MM.1S (cell line): ENCODE measurements around the gene TDRD7.
A peak's percentile ranks its signal among the peaks of the same experiment; 100 is the strongest.
"Not testable (repeated sequence)": the region's sequence is repeated elsewhere in the genome, so short reads cannot be mapped to it uniquely, and the experiment has no call there.

Experiments used
- DNase-seq: peaks from one replicate; pipeline ENCODE4 v3.0.0-alpha.2; 2015
- H2AFZ ChIP-seq: fragments of 300-600 bp; sonication (generic); 2 replicates; pipeline ENCODE4 v1.6.0; 2016; ENCODE audit warnings: antibody characterized with exemption, low read length
- H3F3A ChIP-seq: fragments of 300-600 bp; sonication (generic); 2 replicates; pipeline ENCODE4 v1.6.1; 2016; ENCODE audit warnings: mild to moderate bottlenecking, antibody characterized with exemption, low read length, moderate library complexity, mixed read lengths; ENCODE audit not compliant: insufficient read depth
- H3K27ac ChIP-seq: fragments of 300-600 bp; sonication (generic); 2 replicates; pipeline ENCODE4 v1.5.1; 2016; ENCODE audit warnings: mild to moderate bottlenecking, low read length
- H3K27me3 ChIP-seq: fragments of 300-600 bp; sonication (generic); replicated peaks from 2 replicates; pipeline ENCODE4 v1.6.0; 2016; ENCODE audit warnings: low read length; ENCODE audit not compliant: insufficient read depth
- H3K36me3 ChIP-seq: fragments of 300-600 bp; sonication (generic); replicated peaks from 2 replicates; pipeline ENCODE4 v1.6.1; 2016; ENCODE audit warnings: mild to moderate bottlenecking, low read length, mixed read lengths; ENCODE audit not compliant: insufficient read depth
- H3K4me1 ChIP-seq: fragments of 300-600 bp; sonication (generic); 2 replicates; pipeline ENCODE4 v1.6.1; 2016; ENCODE audit warnings: low read length, mixed read lengths
- H3K4me2 ChIP-seq: fragments of 300-600 bp; sonication (generic); 2 replicates; pipeline ENCODE4 v1.6.0; 2016; ENCODE audit warnings: low read depth, low read length
- H3K4me3 ChIP-seq: fragments of 300-600 bp; sonication (generic); 2 replicates; pipeline ENCODE4 v1.5.1; 2016; ENCODE audit warnings: low read length, mixed read lengths
- H3K79me2 ChIP-seq: fragments of 300-600 bp; sonication (generic); 2 replicates; pipeline ENCODE4 v1.6.1; 2016; ENCODE audit warnings: mixed run types, low read length, mixed read lengths
- H3K9ac ChIP-seq: fragments of 300-600 bp; sonication (generic); 2 replicates; pipeline ENCODE4 v1.6.1; 2016; ENCODE audit warnings: low read length, mixed read lengths
- H3K9me2 ChIP-seq: fragments of 300-600 bp; sonication (generic); replicated peaks from 2 replicates; pipeline ENCODE4 v1.6.1; 2016; ENCODE audit warnings: mild to moderate bottlenecking, low read length, mixed read lengths; ENCODE audit not compliant: insufficient read depth
- H3K9me3 ChIP-seq: fragments of 300-600 bp; sonication (generic); replicated peaks from 2 replicates; pipeline ENCODE4 v1.6.1; 2016; ENCODE audit warnings: mild to moderate bottlenecking, low read length, mixed read lengths; ENCODE audit not compliant: insufficient read depth
- H4K20me1 ChIP-seq: fragments of 300-600 bp; sonication (generic); 2 replicates; pipeline ENCODE4 v1.6.1; 2016; ENCODE audit warnings: mild to moderate bottlenecking, low read length, moderate library complexity, mixed read lengths; ENCODE audit not compliant: insufficient read depth
- CTCF ChIP-seq: fragments of 300-600 bp; sonication (generic); IDR thresholded peaks from 2 replicates; pipeline ENCODE4 v1.5.1; 2016; ENCODE audit warnings: antibody characterized with exemption, low read length, mixed read lengths
- EZH2 ChIP-seq: fragments of 300-600 bp; sonication (generic); optimal IDR thresholded peaks from 2 replicates; pipeline ENCODE3; 2017; ENCODE audit warnings: low read depth, mild to moderate bottlenecking, antibody characterized with exemption, low read length, mixed read lengths
- EZH2phosphoT487 ChIP-seq: fragments of 300-600 bp; sonication (generic); IDR thresholded peaks from 2 replicates; pipeline ENCODE4 v1.6.1; 2018; ENCODE audit warnings: antibody characterized with exemption, low read length

TDRD7 gene

GRCh38 chr9:97447001-97447400 lies 35.1 kb downstream of the TDRD7 start:
- Histone ChIP-seq H3K9ac (no peak overlapping the region), H3K36me3 (no peaks in the 10 kb centered on the region), H3K9me2 (no peaks in the 10 kb centered on the region), H3K4me2 (peak overlapping the region; percentile 25), H3K4me1 (peaks cover 14% of the 10 kb centered on the region), H2AFZ (peak overlapping the region; percentile 39), H3F3A (no peaks in the 10 kb centered on the region), H3K4me3 (no peak overlapping the region), H3K79me2 (no peaks in the 10 kb centered on the region), H3K27me3 (no peaks in the 10 kb centered on the region), H3K27ac (peak overlapping the region; percentile 21; the same call in 1 of the 2 replicates), H3K9me3 (no peaks in the 10 kb centered on the region), H4K20me1 (no peaks in the 10 kb centered on the region)
- no peak for TF ChIP-seq EZH2
- TF ChIP-seq CTCF: no peak
- no peak for TF ChIP-seq EZH2phosphoT487
- DNase-seq: peak; percentile 47

GRCh38 chr9:97453573-97453972 lies 41.7 kb downstream of the TDRD7 start:
- not testable (repeated sequence) for H3K9ac ChIP-seq, H3K27me3 ChIP-seq, H3K4me3 ChIP-seq, H3K9me3 ChIP-seq, H3K27ac ChIP-seq, H3K4me2 ChIP-seq, H2AFZ ChIP-seq, H3K4me1 ChIP-seq, H4K20me1 ChIP-seq, H3K9me2 ChIP-seq, DNase-seq, H3F3A ChIP-seq, H3K36me3 ChIP-seq, H3K79me2 ChIP-seq

GRCh38 chr9:97456841-97457240 lies 44.9 kb downstream of the TDRD7 start:
- not testable (repeated sequence) for H3K4me2 ChIP-seq, H3K79me2 ChIP-seq, H3K27ac ChIP-seq, H4K20me1 ChIP-seq, H3K36me3 ChIP-seq, H3K9me2 ChIP-seq, H3K9me3 ChIP-seq, H3K27me3 ChIP-seq, H2AFZ ChIP-seq, H3K9ac ChIP-seq, H3F3A ChIP-seq, H3K4me3 ChIP-seq, H3K4me1 ChIP-seq, DNase-seq

- H3K4me2 ChIP-seq: no peak overlapping the region
- no peak for DNase-seq
- no peaks in the 10 kb centered on the region for H3F3A ChIP-seq
Observed at GRCh38 chr9:97459326-97459725, 47.4 kb downstream of the TDRD7 start.

More at GRCh38 chr9:97459326-97459725, 47.4 kb downstream of the TDRD7 start:
- H3K4me3 ChIP-seq: no peak overlapping the region
- H3K9me3 ChIP-seq: no peaks in the 10 kb centered on the region
- no peak overlapping the region for H2AFZ ChIP-seq
- no peaks in the 10 kb centered on the region for H3K36me3 ChIP-seq
- H3K79me2 ChIP-seq: no peaks in the 10 kb centered on the region
- TF ChIP-seq CTCF: no peak
- no peak for TF ChIP-seq EZH2
- TF ChIP-seq EZH2phosphoT487: no peak
- H3K9ac ChIP-seq: no peak overlapping the region
- no peaks in the 10 kb centered on the region for H4K20me1 ChIP-seq
- no peak overlapping the region for H3K27ac ChIP-seq
- no peaks in the 10 kb centered on the region for H3K27me3 ChIP-seq
- H3K4me1 ChIP-seq: no peaks in the 10 kb centered on the region
- H3K9me2 ChIP-seq: no peaks in the 10 kb centered on the region
